Activated T-helper 1 cell treated with Interleukin-2 at 50 U/mL for 16 hours (primary cell): ENCODE measurements around the gene SLC5A2.
"Not testable (repeated sequence)": the region's sequence is repeated elsewhere in the genome, so short reads cannot be mapped to it uniquely, and the experiment has no call there.

Source experiments
- DNase-seq: peaks from one replicate; pipeline ENCODE4 v3.0.0-alpha.2; 2020; ENCODE audit warnings: low read depth

SLC5A2 gene

DNA sequence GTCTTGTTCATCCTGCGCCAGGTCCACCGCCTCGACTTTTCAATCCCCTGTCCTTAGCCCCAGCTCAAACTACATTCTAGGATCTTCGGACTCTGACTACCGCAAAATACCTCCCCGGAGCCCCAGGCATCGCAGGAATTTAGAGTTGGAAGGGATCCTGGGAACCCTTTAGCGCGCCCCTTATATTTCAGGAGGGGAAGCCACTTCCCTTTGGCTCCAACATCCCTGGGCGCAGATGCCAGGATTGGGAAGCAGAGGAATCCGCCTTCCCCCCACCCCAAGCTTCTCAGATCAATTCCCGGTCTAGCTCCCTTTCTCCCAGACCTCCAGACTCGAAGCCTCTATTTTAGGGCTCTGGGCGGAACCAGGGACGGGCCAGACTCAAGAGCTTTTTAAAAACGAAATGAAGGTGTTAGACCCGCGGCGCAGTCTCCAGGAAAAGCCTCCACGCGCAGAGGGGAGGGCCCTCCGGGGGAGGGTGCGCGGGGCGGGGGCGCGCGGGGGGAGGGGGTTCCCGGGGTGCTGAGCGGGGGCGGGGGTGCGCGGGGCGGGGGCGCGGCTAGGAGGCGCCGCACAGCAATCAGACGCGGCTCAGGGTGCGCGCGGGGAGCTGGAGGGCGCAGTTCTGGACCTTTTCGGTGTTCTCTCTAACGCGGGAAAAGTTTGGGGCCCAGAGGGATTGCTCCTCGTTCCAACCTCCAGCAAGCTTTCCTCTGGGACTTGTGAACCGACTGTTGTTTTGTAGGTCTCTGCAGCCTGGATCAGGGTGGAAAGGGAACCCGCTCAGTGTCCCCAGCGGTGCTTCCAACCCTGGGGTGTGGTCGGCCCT is 46.4 kb downstream of the SLC5A2 start:
- no peak for DNase-seq

DNA sequence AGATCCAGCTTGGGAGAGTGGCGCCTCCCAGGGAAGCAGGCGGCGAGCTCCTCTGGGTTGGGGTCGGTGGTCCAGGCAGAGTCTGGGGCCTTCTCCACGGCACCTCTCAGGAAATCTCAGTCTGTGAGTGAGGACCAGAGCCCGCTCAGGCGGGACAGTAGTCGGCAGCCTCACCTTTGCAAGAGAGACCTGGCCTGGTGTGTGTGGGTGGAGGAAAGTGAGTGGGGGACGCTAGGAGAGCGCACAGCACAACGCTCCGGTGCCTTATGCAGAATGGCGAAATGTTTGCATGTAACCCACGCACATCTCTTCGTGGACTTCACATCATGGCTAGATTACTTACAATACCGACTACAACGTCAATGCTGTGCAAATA is 47.0 kb downstream of the SLC5A2 start:
- DNase-seq, result no peak

DNA sequence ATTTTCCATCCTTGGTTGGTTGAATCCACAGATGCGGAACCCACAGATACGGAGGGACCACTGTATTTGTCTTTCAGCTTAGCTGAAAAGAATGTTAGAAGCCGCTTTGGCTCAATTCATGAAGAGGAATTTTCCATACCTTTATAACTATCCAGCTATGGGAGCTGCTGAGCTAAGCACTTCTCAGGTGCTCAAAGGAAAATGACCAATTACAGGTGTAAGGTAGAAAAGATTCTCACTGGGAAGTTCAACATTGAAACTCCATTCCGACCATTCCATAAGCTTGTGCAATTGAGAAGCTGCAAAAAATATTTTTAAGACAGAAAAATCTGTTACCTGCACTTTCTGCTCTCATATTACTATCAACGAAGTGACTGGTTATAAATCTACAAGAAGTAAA is 47.5 kb downstream of the SLC5A2 start:
- DNase-seq, result no peak

DNA sequence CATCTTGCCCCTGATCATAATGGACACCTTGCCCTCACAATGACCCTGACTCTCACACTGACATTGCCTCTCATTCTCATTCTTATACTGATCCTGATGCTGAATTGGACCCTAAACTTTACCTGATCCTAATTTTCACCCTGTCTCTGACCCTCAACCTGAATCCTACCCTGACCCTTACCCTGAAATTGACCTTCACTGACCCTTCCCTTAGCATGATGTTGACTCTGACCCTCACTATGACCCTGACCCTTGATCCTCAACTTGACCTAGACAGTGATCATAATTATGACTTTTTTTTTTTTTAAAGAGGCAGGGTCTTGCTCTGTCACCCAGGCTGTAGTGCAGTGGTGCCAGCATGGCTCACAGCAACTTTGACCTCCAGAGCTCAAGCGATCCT is 48.2 kb downstream of the SLC5A2 start:
- no peak for DNase-seq

DNA sequence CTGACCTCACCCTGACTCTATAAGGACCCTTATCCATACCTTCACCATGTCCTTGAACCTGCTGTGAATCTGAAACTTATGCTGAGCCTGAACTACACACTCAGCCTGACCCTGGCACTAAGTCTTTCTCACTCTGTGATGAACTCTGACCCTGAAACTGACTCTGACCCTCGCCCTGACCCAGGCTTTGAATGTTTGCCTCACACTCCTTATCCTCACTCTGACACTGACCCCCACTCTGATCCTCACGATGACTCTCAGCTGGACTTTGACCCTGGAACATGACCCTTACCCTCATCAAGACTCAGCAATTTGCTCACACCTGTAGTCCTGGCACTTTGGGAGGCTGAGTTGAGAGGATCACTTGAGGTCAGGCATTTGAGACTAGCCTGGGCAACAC is 49.2 kb downstream of the SLC5A2 start:
- DNase-seq, result no peak

DNA sequence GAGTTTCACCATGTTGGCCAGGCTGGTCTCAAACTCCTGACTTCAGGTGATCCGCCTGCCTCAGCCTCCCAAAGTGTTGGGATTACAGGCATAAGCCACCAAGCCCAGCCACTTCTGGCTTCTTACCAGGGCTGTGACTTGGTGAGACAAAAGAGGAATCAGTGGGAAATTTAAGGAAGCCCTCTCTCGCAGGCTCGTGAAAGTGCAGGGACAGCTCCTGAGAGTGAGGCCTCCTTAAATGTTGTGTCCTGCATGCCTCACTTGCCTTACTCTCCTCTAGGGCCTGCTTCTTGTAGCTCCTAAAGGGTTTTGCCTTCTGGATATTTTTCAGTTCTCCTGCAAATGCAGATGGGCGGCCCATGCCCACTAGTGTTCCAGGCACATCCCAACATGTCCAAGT is 50.0 kb downstream of the SLC5A2 start:
- DNase-seq, result no peak

DNA sequence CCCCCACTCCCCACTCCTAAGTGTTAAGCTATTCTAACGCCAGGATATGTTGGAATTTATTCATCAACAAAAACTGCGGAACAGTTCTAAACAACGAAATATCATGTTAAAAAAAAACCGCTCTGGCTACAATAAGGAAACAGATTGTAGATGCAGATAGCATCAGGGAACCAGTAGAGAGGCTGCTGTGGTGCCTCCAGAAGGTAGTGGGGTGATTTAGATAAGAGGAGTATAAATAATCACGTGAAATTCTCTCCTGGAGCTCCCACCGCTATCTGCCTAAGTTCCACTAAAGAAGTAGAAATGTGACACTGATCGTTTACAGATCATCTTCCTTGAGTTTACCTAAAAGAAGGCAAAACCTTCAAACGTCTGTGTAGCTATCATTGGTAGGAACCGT is 52.8 kb downstream of the SLC5A2 start:
- DNase-seq, result no peak

DNA sequence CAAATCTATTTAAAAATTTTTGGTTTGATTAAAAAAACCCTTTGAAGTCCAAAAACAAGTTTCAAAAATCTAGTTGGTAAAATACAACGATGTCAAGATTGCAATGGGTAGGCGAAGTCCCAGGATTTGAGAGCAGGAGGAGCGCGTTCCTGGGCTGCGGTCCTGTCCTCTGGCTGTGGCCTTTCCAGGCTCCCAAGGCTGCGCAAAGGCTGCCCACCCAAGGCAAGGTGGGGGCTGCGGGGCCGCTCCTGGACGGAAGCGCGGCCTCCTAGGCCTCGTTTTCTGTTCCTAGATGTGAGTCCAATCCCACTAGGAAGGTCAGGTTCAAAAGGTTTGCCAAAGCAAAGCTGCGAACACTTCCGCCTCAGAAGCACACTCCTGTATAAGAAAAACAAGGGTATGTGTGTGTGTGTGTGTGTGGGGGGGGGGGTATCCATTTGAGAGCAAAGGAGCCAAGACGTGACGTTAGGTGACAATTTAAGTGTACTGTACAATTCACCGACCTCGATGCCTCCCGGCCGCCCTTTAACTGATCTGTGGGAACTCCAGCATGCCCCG is 54.0 kb downstream of the SLC5A2 start:
- DNase-seq, result no peak

DNA sequence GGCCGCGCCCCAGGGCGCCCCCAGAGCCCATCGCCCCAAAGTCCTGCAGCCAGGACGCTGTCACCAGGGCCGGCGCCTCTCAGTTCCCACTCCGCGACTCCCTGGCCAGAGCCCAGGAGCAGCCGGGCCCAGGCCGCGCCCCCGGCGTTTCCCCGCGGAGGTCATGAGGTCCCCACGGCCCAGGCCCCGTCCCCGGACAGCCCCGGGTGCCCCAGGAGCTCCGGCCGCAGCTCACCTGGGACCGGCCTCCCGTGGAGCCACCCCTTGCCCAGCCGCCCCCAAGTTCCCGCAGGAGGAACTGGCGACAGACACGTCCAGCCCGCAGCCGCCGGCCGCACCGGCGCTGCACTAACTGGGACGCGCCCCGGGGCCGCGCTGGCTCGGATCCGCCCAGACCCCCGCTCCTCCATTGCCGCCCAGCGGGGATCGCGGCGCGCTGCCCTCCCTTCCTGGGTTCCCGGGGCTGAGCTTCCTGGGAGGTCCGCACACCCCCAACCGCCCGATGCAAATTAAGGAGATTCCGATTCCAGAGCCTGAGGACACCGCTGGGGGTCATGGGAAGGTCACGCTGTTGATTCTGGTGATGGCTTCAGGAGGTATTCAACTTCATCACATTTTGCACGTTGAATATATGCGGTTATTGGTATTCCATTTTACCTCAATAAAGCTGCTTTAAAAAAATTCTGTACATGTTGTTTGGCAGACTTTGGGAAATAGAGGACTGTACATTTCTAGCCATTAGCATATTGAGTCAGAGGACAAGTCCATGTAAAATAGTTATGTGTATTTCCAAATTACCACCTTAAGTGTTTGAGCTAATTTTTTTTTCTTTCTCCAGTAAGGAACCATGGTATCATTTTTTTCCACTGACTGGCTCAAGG is 54.7 kb downstream of the SLC5A2 start:
- no peak for DNase-seq

DNA sequence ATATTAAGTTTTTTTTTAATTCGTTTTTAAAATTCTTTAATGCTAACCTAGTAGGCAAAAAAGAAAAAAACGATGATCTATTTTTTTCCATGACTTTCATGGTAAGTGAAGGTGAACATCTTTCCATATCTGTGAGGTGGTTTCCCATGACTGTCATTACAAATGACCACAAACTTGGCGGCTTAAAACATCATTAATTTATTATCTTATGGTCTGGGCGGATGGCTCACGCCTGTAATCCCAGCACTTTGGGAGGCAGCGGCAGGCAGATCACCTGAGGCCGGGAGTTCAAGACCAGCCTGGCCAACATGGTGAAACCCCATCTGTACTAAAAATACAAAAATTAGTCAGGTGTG is 55.3 kb downstream of the SLC5A2 start:
- DNase-seq, result not testable (repeated sequence)

DNA sequence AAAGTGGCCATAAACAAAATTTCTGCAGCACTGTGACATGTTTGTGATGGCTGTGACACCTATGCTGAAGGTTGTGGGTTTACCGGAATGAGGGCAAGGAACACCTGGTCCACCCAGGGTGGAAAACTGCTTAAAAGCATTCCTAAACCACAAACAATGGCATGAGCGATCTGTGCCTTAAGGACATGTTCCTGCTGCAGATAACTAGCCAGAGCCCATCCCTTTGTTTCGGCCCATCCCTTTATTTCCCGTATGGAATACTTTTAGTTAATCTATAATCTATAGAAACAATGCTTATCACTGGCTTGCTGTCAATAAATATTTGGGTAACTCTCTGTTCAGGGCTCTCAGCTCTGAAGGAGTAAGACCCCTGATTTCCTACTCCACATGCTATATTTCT is 56.8 kb downstream of the SLC5A2 start:
- not testable (repeated sequence) for DNase-seq
